NCI-H146 treated with DMSO at 0.1 percent for 48 hours (cell line): Measurements from ENCODE around the gene USH1G.
"Not testable (repeated sequence)": the region's sequence is repeated elsewhere in the genome, so short reads cannot be mapped to it uniquely, and the experiment has no call there.

Experiments
- DNase-seq: peaks from one replicate; lab custom pipeline; 2025; ENCODE audit not compliant: unreplicated experiment; lab: John Stamatoyannopoulos, UW

USH1G gene

DNA sequence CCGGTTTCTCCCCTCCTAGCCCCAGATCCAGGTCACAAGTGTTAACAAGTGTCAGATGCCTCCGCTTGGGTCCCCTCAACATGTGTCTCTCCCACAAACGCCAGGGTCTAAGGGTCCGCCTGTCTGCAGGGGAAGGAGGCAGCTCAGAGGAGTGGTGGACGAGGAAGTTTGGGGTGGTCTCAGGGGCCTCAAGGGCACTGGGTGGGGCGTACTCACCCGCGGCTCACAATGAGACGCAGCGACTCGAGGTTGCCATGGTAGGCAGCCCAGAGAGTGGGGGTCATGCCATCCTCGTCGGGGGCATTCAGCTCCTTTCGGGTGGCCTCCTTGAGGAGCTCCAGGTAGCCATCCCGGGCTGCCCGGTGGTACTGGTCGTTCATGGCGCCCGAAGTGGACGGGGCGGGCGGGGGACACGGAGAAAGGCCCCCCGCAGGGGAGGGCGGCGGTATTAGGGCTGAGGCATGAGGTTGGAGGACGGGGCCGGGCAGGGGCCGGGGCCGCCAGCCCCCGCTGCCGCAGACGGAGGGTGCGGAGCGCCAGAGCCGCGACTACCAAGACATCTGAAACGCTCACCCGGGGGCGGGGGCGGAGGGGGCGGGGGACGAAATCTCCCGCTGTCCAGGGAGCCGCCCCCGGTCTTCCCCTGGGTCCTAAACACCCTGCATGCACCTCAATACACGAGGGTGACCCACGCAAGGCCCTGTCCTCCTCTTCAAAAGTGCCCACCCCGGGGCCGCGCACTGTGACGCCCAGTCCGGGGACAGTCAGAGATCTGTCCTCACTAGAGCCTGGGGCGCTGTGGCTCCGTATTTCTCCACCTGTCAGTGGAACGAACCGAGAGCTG is at the start of gene USH1G:
TSS of gene USH1G (minus strand) at position 562 of the 844 bp plus-strand sequence. CDS start at position 380, 182 bp downstream.
- no peak for DNase-seq

DNA sequence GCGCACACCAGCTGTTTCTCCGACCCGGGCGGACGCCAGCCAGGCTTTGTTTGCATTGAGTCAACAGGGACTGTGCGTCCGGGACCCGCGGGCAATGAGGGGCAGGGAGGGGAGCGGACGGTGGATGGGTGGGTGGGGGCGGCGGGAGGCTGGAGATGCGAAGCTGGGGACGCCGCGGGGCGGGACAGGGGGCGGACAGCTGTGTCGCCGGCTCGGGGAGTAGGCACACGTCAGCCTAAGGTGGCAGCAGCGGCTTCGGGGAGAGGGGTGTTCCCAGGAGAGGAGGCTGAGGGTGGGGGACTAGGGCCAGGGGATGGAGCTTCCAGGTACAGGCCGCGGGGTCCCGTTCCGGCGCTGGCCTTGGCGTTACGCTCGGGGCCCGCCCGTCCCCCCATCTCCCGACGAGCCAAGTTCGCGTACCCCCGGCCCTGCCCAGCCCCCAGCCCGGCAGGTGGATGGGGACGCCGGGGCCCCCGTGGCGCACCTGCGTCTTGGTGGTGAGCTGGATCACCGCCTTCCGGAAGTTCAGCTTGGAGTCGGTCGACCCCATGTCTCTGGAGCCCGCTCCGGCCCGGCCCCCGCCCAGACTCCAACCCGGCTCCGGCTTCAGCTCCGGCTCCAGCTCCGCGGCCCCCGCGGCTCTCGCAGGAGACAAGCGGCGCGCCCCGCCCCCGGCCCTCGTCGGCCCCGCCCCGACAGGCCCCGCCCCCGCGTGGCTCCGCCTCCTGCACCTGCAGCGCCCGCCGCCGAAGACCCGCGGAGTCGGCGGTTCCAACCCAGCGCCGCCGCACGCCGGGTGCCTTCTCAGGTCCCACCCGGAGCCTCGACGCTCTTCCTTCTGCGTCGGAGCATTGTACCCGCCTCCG is 49.3 kb upstream of the USH1G start, which contains the start of gene HID1:
TSS of gene HID1 (minus strand) at position 653 of the 866 bp plus-strand sequence. CDS start at position 550, 103 bp downstream.
- DNase-seq, result peak; percentile 72

DNA sequence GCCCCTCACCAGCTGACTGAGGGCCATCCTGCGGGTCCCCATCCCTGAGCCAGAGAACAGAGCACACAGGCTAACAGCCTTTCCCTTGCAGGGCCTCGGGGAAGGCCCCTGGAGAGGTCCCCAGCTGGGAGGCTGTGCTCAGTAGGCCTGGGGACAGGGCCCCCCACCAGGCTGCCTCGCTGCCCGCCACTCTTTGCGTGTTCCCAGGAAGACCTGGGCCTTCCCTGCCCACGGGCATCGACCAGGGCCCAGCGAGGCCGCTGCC is 48.7 kb upstream of the USH1G start:
- no peak for DNase-seq

DNA sequence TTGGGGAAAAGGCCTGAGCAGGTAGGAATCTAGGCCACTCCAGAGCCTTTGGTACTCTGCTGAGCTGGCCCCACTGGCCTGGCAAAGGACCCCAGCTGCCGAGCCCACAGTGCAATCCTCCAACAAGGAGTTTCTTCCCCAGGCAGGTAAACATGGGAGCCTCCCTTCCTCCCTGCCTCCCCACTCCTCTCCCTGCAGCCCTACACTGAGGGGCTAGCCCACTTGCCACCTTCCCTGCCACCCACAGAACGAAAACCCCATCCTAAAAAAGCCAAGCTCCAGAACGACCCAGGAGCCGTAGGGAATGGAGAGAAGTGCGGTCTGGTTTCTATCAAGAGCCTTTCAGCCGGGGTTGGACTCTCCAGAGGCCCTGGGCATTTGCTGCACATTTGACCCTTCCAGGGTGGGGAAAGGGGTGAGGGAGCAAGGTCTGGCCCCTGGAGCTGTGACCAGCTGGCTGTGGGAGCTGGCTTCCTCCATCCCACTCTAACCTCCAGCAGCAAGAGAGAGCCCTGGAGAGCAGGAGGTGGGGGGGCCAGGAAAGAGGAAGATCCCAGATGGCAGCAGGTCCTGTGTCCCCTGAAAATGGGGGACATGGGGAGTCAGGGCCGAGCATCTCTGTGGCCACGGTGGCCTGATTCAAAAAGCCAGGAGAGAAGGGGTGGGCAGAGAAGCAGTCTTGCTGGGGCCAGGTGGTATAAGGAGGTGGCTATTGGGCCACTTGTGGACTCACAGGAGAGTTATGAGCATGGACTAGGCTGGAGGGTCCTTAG is 48.2 kb upstream of the USH1G start:
- no peak for DNase-seq

DNA sequence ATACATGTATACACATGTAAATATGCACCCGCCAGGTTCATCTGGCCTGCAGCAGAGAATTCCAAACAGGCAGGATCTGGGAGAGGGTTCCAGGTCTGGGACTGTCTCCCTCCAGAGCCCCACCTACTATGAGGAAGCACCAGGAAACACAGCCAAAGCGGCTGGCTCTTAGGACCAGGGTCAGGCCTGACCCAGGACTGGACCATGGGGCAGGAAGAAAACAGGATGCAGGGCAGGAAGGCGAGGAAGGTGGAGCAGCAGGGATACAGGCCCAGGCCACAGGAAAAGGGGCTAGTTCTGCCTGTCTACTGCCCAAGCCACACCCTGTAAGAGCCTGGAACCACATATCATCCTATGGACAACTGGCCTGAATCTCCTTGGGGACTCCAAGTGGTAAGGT is 47.3 kb upstream of the USH1G start:
- no peak for DNase-seq

DNA sequence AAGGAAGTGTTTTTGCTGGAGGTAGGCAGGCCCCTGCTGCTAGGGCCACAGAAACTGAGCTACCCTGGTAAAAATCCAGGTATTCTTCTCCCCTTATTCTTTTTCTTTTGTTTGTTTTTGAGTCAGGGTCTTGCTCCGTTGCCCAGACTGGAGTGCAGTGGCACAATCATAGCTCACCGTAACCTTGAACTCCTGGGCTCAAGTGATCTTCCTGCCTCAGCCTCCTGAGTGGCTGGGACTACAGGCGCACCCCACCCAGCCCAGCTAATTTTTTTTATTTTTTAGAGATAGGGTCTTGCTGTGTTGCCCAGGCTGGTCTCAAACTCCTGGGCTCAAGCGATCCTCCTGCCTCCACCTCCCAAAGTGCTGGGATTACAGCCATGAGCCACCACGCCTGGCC is 46.4 kb upstream of the USH1G start:
- DNase-seq, result not testable (repeated sequence)

DNA sequence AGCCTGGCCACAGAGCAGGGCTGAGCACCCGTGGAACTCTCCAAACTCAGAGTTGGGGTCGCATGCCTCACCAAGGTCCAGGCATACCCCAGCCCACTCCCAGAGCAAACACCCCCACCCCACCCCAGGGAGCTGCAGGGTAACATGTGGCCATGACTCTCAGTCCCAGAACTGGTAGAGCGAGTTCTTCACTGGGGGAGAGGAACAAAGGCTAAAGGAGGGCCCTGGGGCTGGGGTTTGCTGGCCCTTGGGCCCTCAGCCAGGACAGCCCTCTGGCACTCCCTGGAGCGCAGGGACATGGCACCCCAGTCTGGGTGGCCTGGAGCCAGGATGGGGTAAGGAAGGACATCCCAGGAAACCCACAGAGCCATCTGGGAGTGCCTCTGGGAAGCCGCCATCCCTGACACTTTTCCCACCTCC is 45.3 kb upstream of the USH1G start:
- no peak for DNase-seq

DNA sequence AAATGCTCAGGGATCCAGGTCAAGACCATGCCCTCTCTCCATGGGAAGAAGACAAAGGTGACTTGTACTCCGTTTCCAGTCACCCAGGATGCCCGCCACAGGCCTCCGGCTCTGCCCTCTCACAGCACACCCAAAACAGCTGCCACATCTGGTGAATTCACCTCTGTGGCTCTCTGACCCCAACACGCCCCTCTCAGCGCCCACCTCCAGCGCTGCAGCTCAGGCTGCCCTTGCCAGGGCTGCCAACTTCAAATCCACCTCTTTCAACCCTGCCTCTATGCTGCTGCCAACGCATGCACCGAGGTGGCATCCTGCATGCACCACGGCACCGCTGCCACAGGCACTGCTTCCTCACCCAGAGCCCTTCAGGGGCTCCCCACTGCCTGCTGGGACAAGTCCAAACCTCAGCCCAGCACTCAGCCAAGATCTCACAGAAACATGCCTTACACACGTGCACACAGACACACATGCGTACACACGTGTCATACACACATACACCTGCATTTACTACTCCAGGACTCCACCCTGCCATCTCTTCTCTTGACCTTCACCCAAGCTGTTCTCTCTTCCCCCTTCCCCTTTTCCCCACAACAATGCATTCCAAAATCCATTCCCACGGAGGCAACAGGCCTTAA is 42.0 kb upstream of the USH1G start:
- DNase-seq, result no peak

DNA sequence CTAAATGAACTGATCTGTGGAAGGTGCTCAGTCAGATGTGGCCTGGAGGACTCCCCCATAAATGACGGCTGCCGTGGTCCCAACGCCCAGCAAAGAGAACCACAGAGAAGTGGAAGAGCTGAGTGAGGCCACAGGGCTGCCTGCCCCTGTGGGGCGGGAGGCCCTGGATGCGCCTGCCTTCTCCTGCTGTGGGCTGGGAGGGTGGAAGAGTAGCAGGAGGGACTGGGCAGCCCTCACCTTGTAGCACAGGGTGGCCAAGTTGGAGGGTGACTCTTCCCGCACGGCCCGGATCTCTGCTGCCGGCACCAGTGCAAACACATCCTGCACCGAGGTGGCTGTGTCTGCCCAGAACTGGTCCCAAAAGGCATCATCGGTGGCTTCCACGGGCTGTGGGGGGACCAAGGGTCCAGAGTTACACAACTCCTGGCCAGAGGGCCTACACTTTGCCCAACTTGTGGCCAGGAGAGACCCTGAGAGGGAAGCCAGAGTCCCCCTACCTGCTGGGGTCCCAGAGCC is 41.2 kb upstream of the USH1G start:
- DNase-seq, result no peak

DNA sequence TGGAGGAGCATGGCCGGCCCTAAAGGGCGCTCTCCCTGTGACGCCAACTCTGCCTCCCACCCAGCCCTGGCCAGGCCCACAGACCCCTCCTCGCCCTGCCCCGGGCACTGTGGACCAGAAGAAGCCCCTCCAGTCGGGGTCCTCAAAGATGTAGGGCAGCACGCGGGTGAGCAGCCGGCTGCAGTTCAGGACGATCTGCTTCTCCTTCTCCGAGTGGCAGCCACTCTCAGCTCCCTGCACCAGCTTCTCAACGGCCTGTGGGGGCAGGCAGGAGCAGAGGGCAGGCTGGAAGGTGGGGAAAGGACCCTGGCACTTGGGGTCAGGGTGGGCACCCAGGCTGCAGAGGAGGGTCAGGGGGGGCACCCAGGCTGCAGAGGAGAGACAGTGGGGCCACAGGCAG is 40.6 kb upstream of the USH1G start:
- no peak for DNase-seq

DNA sequence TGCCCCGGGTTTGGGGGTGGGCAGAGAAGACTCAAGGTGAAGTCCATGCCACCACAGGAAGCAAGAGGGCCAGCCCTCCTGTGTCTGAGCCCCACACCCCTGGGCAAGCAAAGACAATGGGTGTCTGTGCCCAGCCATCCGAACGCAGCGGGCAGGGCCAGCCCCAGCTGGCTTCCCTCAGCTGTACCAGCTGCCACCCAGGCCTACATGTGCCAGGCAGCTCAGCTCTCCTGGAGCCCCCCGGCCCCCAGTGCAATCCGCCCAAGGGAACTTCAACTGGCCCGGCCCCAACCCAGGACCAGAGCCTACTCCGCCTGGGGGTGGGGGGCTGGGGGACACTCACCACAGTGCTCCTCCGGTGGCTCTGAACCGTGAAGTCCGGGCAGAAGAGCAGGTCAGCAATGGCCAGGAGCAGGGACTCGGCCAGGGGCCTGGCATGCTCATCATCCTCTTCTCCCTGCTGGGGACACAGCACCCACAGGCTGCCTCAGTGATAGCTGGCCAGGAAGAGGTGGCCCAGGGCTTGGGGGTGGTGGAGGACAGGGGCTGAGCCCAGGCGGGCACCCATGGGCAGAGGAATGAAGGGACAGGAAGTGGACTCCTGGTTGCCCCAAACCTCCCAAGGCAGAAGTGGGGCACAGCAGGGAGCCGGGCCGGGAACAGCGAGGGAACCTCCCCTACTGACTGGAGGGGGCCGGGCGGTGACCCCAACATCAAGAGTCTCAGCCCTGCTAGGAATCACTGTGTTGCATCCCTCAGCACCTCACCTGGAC is 39.8 kb upstream of the USH1G start:
- no peak for DNase-seq

DNA sequence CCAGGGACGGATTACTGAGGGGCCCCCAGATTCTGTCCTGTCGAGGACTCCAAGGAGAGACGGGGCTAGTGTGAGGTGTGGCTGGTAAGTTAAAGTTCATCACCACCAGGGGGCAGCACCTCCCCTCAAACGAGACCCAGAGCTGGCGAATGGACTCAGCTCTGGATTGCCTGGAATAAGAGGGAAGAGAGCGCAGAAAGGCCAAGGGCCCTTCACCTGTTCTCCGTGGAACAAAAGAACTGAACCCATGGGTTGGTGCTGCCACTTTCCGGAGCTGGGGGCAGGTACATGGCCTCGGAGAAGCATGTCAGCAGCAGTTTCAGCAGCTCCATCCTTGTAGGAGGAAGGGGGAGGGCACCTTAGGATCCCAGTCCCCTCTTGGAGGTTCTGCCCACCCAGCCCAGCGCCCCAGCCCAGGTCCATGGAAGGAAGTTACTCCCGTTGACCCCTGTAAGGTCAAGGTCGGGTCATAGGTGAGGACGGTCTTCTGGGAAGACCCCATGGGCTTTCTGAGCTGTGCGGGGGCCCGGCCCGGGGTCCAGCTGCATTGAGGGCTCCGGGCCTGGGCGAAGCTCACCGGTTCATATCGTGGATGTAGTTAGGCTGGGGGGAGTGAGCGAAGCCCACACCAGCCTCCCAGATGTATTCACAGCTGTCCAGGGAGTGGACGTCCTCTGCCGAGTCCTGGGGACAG is 38.7 kb upstream of the USH1G start:
- DNase-seq, result peak; percentile 52

DNA sequence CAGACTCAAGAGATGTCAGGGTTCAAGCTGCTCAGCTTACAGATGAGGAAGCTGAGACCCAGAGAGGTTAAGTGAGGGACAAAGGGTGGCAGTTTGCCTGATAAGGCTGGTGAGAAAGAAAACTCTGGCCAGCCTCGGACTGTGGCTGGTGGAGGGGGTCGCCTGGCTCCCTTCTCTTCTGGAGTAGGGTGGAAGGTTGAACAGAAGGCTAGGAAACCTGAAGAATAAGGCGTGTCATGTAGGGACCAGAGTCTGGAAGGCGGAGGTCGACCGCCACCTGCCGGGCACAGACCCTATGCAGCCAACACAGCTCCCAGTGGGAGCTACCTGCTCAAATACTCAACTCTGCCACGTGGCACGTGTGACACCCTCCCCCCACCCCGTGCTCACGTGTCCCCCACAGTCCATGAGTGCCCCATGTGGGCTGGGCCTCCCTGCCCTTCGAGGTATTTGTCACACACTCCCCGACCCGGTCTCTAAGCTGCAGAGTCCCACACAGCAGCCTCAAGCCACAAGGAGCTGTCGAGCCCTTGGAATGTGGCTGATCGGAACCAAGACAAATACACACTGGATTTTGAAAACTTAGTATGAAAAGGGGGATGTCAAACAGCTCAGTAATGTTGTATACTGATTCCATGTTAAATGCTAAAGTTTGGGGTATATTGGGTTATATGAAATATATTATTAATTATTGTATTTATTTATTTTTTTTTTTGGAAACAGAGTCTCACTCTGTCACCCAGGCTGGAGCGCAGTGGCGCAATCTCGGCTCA is 37.7 kb upstream of the USH1G start:
- DNase-seq, result no peak

DNA sequence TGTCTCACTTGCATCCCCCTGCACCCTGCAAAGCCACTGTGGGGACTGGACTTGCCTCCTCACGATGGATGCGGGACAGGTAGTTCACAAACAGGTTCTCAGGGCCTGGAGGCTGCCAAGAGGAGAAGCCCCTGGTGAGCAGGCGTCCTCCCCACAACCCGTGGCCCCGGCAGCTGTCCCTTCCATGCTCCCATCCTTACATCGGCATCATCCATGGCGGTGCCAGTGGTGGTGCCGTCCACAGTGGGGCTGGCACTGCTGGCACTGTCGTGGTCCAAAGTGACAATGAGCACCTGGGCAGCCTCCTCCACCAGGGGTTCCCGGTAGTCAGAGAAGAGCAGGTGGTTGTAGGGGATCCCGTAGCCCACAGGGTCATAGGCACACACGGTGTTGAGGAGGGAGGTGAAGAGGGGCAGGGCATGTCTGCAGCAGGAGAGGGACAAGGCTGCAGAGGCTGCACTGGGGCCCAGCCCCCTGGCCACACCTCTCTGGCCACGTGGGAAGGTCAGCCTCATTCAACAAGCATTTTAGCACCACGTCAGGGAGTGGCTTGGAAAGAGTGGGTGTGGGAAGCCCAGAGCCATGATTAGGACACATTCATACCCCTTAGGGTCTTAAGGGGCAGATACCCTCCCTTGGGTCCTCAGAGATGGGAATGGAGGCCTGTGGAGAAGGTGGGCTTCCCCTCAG is 36.9 kb upstream of the USH1G start:
- no peak for DNase-seq

DNA sequence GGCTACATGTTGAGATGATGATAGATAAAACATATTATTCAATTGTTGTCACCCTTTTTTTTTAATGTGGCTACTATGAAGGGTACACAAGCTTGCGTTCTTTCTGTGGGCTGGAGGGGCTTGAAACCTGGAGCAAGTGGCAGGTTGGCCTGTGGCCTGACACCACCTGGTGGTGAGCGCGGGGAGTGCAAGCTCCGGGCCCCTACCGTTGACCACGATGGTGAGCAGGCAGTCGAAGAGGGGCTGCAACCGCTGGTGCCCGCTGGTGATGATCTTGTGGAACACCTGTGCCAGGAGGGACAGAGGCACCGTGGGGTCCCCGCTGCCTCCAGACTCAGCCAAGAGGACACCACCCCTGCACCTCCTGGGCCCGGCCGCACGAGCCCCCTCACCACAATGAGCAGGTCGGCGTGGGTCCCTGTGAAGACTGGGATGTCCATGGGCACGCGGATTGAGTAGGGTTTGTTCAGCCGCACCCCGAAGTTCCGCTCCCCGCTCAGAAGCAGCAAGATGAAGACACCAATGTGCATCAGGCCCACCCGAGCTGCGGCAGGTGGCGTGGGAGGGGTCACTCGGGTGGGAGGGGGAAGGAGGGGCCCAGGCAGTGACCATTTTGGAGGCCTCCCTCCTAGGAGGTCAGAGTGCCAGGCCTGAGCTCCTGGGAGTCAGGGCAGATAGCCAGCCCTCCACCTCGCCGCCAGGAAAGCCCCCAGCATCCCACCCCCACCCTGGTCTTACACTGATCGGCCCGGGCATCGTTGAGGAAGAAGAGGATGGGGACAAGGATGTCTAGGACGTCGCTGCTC is 35.1 kb upstream of the USH1G start:
- DNase-seq, result peak; percentile 16

DNA sequence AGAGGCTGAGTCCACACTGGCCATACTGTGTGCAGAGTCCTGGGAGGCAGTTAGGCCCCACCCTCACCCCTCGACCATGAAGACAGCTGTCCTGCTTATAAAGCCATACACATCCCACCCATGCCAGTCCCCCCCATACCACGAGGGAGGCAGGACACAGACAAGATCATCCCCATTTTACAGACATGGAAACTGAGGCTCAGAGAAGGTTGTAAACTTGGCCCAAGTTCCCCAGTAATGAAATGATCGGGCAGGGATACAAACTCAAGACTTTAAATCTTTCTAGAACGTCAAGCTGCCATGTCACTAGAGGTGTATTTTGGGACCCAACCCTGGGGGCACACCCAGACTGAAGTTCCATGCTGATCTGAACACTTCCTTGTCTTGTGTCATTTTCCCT is 33.0 kb upstream of the USH1G start:
- DNase-seq, result no peak
